ENCODE data around the gene HAS3. TPM values are rescaled to one million over a fixed set of nuclear protein-coding genes. Genes with fewer than 3 reads are reported as not detected.

HAS3 gene
- total RNA-seq, 1 experiment from 2014 or later: 66.9 TPM

- Mint-ChIP-seq H3K27me3 (ENCODE audit: low read depth) (no peaks in the 10 kb centered on the region), H3K36me3 (no peaks in the 10 kb centered on the region), H3K4me1 (peaks cover 38% of the 10 kb centered on the region), H3K9me3 (no peaks in the 10 kb centered on the region), H3K4me3 (no peak overlapping the region), H3K27ac (no peak overlapping the region)
- DNase-seq (ENCODE audit: low spot score) (no peak), ATAC-seq (no peak)
- ChIA-PET CTCF (interaction anchor here (0.7 to 1.0 kb wide), 4 partner anchors 10 to 43 kb away, joined by 3 to 8 read pairs (median 4); no protein-coding TSS in a partner anchor), POLR2A (interaction anchor here (0.5 to 0.6 kb wide), 4 partner anchors 49 to 207 kb away, joined by 3 to 9 read pairs (median 4); no protein-coding TSS in a partner anchor)
- TF ChIP-seq, protein P1, sequence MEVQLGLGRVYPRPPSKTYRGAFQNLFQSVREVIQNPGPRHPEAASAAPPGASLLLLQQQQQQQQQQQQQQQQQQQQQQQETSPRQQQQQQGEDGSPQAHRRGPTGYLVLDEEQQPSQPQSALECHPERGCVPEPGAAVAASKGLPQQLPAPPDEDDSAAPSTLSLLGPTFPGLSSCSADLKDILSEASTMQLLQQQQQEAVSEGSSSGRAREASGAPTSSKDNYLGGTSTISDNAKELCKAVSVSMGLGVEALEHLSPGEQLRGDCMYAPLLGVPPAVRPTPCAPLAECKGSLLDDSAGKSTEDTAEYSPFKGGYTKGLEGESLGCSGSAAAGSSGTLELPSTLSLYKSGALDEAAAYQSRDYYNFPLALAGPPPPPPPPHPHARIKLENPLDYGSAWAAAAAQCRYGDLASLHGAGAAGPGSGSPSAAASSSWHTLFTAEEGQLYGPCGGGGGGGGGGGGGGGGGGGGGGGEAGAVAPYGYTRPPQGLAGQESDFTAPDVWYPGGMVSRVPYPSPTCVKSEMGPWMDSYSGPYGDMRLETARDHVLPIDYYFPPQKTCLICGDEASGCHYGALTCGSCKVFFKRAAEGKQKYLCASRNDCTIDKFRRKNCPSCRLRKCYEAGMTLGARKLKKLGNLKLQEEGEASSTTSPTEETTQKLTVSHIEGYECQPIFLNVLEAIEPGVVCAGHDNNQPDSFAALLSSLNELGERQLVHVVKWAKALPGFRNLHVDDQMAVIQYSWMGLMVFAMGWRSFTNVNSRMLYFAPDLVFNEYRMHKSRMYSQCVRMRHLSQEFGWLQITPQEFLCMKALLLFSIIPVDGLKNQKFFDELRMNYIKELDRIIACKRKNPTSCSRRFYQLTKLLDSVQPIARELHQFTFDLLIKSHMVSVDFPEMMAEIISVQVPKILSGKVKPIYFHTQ (CRISPR knock-in tag; IDR thresholded peaks at IDR 0.05): no peak
- TF ChIP-seq, protein P2, sequence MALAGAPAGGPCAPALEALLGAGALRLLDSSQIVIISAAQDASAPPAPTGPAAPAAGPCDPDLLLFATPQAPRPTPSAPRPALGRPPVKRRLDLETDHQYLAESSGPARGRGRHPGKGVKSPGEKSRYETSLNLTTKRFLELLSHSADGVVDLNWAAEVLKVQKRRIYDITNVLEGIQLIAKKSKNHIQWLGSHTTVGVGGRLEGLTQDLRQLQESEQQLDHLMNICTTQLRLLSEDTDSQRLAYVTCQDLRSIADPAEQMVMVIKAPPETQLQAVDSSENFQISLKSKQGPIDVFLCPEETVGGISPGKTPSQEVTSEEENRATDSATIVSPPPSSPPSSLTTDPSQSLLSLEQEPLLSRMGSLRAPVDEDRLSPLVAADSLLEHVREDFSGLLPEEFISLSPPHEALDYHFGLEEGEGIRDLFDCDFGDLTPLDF (CRISPR knock-in tag; IDR thresholded peaks at IDR 0.05): no peak
- TF ChIP-seq, protein P3, sequence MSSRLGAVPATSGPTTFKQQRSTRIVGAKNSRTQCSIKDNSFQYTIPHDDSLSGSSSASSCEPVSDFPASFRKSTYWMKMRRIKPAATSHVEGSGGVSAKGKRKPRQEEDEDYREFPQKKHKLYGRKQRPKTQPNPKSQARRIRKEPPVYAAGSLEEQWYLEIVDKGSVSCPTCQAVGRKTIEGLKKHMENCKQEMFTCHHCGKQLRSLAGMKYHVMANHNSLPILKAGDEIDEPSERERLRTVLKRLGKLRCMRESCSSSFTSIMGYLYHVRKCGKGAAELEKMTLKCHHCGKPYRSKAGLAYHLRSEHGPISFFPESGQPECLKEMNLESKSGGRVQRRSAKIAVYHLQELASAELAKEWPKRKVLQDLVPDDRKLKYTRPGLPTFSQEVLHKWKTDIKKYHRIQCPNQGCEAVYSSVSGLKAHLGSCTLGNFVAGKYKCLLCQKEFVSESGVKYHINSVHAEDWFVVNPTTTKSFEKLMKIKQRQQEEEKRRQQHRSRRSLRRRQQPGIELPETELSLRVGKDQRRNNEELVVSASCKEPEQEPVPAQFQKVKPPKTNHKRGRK (CRISPR knock-in tag; IDR thresholded peaks at IDR 0.05; ENCODE audit: borderline replicate concordance): no peak
- TF ChIP-seq NFYB (CRISPR knock-in tag; conservative IDR thresholded peaks at IDR 0.05; ENCODE audit: low read depth): no peak
- TF ChIP-seq, protein P4, sequence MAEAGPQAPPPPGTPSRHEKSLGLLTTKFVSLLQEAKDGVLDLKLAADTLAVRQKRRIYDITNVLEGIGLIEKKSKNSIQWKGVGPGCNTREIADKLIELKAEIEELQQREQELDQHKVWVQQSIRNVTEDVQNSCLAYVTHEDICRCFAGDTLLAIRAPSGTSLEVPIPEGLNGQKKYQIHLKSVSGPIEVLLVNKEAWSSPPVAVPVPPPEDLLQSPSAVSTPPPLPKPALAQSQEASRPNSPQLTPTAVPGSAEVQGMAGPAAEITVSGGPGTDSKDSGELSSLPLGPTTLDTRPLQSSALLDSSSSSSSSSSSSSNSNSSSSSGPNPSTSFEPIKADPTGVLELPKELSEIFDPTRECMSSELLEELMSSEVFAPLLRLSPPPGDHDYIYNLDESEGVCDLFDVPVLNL (CRISPR knock-in tag; IDR thresholded peaks at IDR 0.05; ENCODE audit: borderline replicate concordance, low read depth): no peak
- TF ChIP-seq ZNF423 (CRISPR knock-in tag; IDR thresholded peaks at IDR 0.05): no peak
- TF ChIP-seq, protein P5, sequence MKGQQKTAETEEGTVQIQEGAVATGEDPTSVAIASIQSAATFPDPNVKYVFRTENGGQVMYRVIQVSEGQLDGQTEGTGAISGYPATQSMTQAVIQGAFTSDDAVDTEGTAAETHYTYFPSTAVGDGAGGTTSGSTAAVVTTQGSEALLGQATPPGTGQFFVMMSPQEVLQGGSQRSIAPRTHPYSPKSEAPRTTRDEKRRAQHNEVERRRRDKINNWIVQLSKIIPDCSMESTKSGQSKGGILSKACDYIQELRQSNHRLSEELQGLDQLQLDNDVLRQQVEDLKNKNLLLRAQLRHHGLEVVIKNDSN (CRISPR knock-in tag; IDR thresholded peaks at IDR 0.05): no peak
- no peak for TF ChIP-seq ZNF219 (CRISPR knock-in tag; IDR thresholded peaks at IDR 0.05; ENCODE audit: borderline replicate concordance)
- TF ChIP-seq, protein P6, sequence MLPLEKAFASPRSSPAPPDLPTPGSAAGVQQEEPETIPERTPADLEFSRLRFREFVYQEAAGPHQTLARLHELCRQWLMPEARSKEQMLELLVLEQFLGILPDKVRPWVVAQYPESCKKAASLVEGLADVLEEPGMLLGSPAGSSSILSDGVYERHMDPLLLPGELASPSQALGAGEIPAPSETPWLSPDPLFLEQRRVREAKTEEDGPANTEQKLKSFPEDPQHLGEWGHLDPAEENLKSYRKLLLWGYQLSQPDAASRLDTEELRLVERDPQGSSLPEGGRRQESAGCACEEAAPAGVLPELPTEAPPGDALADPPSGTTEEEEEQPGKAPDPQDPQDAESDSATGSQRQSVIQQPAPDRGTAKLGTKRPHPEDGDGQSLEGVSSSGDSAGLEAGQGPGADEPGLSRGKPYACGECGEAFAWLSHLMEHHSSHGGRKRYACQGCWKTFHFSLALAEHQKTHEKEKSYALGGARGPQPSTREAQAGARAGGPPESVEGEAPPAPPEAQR (CRISPR knock-in tag; IDR thresholded peaks at IDR 0.05): no peak
- no peak for TF ChIP-seq E2F5 (CRISPR knock-in tag; IDR thresholded peaks at IDR 0.05)
- TF ChIP-seq MLX (CRISPR knock-in tag; IDR thresholded peaks at IDR 0.05): no peak
Observed at GRCh38 chr16:69094501-69094900, 11.0 kb upstream of the HAS3 start.

- Mint-ChIP-seq H3K27ac (no peak overlapping the region), H3K36me3 (no peaks in the 10 kb centered on the region), H3K9me3 (no peaks in the 10 kb centered on the region), H3K4me1 (peaks cover 38% of the 10 kb centered on the region), H3K4me3 (no peak overlapping the region), H3K27me3 (ENCODE audit: low read depth) (no peaks in the 10 kb centered on the region)
- ChIA-PET POLR2A (interaction anchor here (1.0 kb wide), 1 partner anchor 23 kb away, joined by 5 read pairs; no protein-coding TSS in a partner anchor), CTCF (interaction anchor here (0.6 to 1.0 kb wide), 3 partner anchors 29 to 124 kb away, joined by 3 to 4 read pairs (median 3); no protein-coding TSS in a partner anchor)
- no peak for ATAC-seq
- TF ChIP-seq, protein P7, sequence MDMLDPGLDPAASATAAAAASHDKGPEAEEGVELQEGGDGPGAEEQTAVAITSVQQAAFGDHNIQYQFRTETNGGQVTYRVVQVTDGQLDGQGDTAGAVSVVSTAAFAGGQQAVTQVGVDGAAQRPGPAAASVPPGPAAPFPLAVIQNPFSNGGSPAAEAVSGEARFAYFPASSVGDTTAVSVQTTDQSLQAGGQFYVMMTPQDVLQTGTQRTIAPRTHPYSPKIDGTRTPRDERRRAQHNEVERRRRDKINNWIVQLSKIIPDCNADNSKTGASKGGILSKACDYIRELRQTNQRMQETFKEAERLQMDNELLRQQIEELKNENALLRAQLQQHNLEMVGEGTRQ (CRISPR knock-in tag; IDR thresholded peaks at IDR 0.05): no peak
- TF ChIP-seq RORB (CRISPR knock-in tag; IDR thresholded peaks at IDR 0.05) (no peak), NFE2L1 (CRISPR knock-in tag; IDR thresholded peaks at IDR 0.05) (no peak), CBFB (CRISPR knock-in tag; IDR thresholded peaks at IDR 0.05; ENCODE audit: low read depth) (no peak), ZNF396 (CRISPR knock-in tag; IDR thresholded peaks at IDR 0.05; ENCODE audit: borderline replicate concordance) (no peak), PRRX2 (CRISPR knock-in tag; IDR thresholded peaks at IDR 0.05) (no peak), SMAD3 (CRISPR knock-in tag; IDR thresholded peaks at IDR 0.05; ENCODE audit: borderline replicate concordance) (no peak)
- TF ChIP-seq, protein P8, sequence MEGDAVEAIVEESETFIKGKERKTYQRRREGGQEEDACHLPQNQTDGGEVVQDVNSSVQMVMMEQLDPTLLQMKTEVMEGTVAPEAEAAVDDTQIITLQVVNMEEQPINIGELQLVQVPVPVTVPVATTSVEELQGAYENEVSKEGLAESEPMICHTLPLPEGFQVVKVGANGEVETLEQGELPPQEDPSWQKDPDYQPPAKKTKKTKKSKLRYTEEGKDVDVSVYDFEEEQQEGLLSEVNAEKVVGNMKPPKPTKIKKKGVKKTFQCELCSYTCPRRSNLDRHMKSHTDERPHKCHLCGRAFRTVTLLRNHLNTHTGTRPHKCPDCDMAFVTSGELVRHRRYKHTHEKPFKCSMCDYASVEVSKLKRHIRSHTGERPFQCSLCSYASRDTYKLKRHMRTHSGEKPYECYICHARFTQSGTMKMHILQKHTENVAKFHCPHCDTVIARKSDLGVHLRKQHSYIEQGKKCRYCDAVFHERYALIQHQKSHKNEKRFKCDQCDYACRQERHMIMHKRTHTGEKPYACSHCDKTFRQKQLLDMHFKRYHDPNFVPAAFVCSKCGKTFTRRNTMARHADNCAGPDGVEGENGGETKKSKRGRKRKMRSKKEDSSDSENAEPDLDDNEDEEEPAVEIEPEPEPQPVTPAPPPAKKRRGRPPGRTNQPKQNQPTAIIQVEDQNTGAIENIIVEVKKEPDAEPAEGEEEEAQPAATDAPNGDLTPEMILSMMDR (IDR thresholded peaks at IDR 0.05): no peak
- DNase-seq (ENCODE audit: low spot score): no peak
Observed at GRCh38 chr16:69095193-69095592, 10.3 kb upstream of the HAS3 start.
